GM11168 (cell line): Measurements from ENCODE around the gene DIP2C.
"Not testable (repeated sequence)": the region's sequence is repeated elsewhere in the genome, so short reads cannot be mapped to it uniquely, and the experiment has no call there.

Experiments used
- in situ Hi-C: fragments of 300-500 bp; cut with MboI; formaldehyde crosslinking; loops from one replicate; pipeline ENCODE4 v1.12.0; 2022; ENCODE audit warnings: low sequenced_read_pairs; ENCODE audit not compliant: unreplicated experiment

The DIP2C gene

GRCh38 chr10:375815-376505 lies 313.5 kb downstream of the DIP2C start:
- in situ Hi-C loops = no loop called here

- in situ Hi-C loops = no loop called here
Observed at GRCh38 chr10:374354-374753, 315.1 kb downstream of the DIP2C start.

GRCh38 chr10:373526-374309 lies 315.8 kb downstream of the DIP2C start:
- in situ Hi-C loops = no loop called here

- in situ Hi-C loops = no loop called here
Observed at GRCh38 chr10:373015-373414, 316.5 kb downstream of the DIP2C start.

GRCh38 chr10:372566-372965 lies 316.9 kb downstream of the DIP2C start:
- in situ Hi-C loops = no loop called here

GRCh38 chr10:371515-371914 lies 318.0 kb downstream of the DIP2C start:
- in situ Hi-C loops = no loop called here

GRCh38 chr10:370449-370825 lies 319.0 kb downstream of the DIP2C start:
- in situ Hi-C loops = no loop called here

- in situ Hi-C loops = no loop called here
Observed at GRCh38 chr10:369684-370448, 319.6 kb downstream of the DIP2C start.

GRCh38 chr10:369221-369683 lies 320.2 kb downstream of the DIP2C start:
- in situ Hi-C loops = no loop called here

- in situ Hi-C loops = no loop called here
Observed at GRCh38 chr10:368579-369220, 320.8 kb downstream of the DIP2C start.

GRCh38 chr10:368107-368506 lies 321.4 kb downstream of the DIP2C start:
- in situ Hi-C loops = not testable (repeated sequence)

- in situ Hi-C loops = no loop called here
Observed at GRCh38 chr10:367636-368035, 321.8 kb downstream of the DIP2C start.

GRCh38 chr10:366186-366585 lies 323.3 kb downstream of the DIP2C start:
- in situ Hi-C loops = no loop called here

GRCh38 chr10:364267-364775 lies 325.1 kb downstream of the DIP2C start:
- in situ Hi-C loops = no loop called here

- in situ Hi-C loops = no loop called here
Observed at GRCh38 chr10:363152-363551, 326.3 kb downstream of the DIP2C start.

- in situ Hi-C loops = no loop called here
Observed at GRCh38 chr10:361203-362081, 328.0 kb downstream of the DIP2C start.

- in situ Hi-C loops = no loop called here
Observed at GRCh38 chr10:360653-361052, 328.8 kb downstream of the DIP2C start.

GRCh38 chr10:359762-360161 lies 329.7 kb downstream of the DIP2C start:
- in situ Hi-C loops = no loop called here

- in situ Hi-C loops = no loop called here
Observed at GRCh38 chr10:359093-359492, 330.4 kb downstream of the DIP2C start.
